SHP77 (cell line): ENCODE measurements around the gene OFD1.

Experiments
- DNase-seq, 2 experiments: peaks; one replicate each; lab custom pipeline; 2025; lab: John Stamatoyannopoulos, UW

The OFD1 gene

DNA sequence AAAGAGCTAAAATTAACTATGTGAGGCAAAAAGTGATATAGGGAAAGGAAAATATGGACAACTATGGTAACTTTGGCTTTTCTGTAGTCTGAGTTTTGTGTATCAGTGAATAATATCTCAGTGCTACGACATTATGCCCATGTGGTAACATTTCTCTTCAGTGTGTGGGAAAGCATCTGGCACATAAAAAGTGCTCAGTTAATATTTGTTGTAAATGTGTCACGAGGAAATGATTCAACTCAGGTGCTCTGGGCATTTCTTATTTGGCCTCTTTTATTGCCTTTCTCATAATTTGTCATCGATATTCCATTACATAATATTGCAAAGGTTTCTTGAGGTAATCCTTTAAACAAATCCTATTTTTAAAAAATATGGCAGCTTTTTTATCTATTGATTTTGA, 17.6 kb downstream of the OFD1 start:
- no peak for DNase-seq

DNA sequence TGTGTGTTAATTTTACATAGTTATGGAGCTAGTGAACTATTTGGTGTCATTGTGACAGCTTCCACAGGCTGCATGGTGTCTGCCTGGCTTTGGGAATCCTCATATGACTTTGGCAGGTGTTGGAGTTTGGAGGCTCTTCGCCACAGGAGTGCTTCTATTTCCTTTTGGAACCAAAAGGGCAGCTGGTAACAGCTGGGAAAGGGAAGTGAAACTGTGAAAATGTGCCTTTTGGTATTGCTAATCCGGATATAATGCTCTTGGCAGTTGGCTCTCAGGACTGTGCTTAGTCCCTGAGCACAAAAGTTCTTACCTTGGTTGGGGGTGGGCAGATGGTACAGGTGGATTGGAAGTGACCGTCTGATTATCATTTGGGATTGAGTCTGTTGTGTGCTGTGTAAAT, 18.1 kb downstream of the OFD1 start:
- no peak for DNase-seq

DNA sequence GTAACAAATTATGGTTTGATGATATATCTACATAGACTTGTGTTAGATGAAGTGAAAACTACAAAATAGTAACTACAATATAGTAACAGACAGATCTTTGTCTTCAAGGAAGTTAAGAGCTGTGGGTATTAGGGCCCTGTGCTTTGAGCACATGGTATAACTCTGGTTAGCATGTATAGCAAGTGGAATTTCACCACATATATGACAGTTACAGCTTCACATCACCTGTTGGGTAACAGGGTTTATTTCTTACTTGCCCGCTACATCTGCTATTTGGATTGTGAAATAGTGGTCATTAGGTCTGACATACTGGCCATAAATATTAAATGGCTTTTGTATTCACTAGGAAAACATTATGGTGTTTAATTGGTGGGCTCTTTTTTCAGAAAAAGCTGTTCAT, 20.2 kb downstream of the OFD1 start:
- DNase-seq = no peak

DNA sequence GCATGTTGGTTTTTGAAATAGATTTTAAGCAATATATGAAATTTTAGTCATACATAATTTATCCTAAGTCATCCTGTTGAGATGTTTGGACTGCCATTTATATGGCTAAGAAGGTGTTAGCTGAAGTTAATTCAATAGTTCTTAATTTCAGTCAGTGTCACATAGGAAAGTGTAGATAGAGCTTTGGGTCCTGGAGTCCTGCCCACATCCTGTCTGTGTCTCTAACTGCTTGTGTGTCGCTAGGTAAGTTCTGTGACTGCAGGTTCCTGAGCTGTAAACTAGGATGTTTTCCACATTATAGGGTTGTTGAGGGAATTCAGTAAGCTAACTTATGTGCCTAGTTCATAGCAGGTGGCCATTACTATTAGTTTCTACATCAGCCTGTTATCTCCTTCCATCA, 20.7 kb downstream of the OFD1 start:
- DNase-seq = no peak

DNA sequence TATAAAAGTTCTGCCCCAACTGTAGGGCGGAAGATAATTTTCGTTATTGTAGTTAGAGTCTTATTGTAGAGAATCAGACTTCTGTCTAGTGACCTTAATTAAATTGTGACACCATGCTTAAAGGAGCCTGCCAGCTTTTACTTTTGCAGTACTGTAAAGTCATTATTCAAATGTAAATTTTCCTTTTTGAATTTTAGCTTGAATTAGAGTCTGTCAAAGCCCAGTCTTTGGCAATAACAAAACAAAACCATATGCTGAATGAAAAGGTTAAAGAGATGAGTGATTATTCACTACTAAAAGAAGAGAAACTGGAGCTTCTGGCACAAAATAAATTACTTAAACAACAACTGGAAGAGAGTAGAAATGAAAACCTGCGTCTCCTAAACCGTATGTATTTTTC, 21.8 kb downstream of the OFD1 start:
- DNase-seq = no peak

DNA sequence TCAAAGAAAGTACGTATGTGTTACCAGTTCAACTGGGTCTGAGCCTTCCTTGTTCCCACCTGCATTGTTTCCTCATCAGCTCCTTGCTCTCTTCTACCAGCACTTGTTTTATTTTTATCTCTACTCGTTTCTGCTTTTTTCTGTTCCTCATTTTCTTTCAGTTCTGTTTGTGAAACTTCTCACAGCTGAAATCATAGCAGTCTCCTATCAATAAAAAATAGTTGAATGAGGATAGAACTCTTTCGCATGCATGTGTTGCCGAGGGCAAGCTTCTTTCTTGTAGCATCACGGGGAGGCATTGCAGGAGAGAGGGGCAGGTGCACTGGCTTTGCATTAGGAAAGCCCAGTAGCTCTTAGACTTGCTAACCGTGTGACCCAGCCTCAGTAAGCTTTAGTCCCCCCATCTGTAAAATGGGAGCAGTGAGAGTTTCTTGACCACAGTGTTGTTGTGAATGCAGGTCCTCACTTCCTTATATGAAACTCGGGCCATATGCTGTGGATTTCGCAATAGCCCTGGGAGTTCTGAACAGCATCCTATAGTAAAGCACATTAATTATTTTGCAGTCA, 24.7 kb downstream of the OFD1 start:
- DNase-seq = no peak

DNA sequence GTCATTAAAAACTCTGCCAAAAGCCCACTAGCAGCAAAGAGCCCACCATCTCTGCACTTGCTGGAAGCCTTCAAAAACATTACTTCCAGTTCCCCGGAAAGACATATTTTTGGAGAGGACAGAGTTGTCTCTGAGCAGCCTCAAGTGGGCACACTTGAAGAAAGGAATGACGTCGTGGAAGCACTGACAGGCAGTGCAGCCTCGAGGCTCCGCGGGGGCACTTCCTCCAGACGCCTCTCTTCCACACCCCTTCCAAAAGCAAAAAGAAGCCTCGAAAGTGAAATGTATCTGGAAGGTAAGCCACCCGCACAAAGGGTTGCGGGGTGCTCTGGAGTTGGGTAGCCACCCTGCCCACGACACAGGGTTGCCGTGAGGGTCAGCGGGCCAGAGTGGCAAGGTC, 25.9 kb downstream of the OFD1 start:
- DNase-seq = no peak

DNA sequence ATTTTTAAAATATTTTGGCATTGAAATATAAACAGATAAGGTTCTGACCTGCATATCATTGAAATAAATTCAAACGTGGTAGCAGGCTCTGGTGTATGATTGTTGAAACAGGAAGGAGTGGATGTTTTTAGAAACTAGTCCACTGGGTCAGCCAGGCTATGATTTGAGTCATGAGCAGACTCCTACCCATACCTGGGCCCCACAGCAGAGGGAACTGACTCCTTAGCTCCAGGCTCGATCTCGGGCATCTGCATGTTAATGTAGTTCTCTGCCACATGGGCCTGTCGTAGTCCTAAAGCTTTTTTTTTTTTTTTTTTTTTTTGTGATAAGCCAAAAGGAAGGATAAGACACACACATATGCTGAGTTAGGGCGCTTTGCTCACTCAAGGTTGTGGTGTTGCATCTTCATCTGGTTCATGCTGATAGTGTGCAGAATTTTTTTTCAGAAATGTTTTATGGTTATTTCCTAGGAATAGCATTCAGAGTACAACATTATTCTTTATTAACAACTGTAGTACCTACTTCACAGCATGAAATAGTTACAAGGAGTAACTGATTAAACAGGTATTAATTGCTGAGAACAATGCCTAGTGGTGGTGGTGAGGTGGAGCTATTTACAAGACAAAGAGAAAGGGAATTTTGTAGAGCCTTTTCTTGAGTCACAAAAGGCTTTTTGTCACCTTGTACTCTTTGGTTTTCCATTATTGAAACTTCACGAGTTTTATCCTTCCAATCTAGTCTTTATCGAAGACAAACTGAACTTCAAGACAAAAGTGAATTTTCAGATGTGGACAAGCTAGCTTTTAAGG, 27.3 kb downstream of the OFD1 start:
- DNase-seq = no peak

DNA sequence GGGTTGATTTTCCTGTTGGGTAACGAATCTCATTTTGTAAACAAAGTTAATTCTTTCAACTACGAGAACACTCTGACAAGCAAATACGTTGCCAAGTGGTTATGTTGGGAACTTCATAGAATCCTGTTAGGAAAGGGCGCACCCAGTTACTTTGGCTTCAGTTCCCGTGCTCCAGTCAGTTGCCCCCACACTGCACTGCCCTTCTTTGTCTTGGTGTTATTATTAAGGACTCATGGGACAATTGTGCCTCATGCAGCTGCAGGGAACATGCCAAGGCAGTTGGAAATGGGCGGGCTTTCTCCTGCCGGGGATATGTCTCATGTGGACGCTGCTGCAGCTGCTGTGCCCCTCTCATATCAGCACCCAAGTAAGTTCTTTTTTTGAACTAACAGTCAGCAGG, 28.9 kb downstream of the OFD1 start:
- no peak for DNase-seq

DNA sequence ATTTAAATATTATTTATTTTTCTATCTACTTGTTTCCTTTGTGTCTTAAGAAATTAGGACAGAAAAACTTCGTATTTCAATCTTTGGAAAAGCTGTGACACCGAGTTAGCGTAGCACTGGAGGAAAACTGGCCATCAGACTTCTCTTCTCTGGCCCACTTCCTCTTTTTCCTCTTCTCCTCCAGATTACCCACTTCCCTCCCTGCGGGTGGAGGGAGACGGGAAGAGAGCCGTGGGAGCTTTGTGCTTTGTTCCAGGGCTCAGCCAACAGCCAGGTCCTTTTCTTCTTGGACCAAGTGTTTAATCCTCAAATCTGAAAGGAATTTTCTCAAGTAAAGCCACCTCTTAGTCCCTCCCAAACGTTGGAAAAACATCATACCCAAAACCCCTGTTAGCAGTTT, 29.7 kb downstream of the OFD1 start:
- DNase-seq = no peak

DNA sequence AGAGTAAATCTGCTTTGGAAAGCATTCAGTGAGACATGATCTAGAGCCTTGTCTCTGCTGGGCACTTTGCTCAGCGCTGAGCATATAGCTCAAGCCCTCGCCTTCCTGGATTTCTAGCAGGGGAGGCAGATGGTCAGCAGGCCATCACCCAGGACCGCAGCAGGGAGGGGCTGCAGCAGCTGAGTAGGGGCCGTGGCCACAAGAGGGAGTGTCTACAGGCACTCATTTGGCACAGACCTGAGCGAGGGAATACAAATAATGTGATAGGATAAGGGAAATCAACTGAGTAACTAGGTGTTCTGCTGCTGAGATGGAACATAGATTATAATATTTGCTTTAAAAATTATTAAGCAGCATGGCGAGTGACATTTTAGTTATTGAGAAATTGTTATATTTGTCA, 30.2 kb downstream of the OFD1 start:
- DNase-seq = no peak

DNA sequence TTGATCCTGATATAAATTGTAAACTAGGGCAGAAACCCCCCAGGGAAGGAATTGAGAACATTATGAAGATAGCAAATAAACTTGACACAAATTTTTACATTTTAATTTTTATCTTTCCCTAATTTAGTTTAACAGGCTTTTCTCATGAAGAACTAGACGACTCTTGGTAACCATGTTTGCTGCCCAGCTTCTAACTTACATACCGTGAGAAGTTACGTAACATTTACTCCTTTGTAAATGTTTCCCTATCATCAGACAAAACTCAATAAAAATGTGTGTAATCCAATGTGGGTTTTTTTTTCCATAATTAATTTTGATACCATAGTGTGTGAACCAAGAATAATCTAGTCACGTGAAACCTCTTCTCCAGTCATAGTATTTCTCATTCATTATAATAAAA, 34.4 kb downstream of the OFD1 start:
- DNase-seq = no peak

DNA sequence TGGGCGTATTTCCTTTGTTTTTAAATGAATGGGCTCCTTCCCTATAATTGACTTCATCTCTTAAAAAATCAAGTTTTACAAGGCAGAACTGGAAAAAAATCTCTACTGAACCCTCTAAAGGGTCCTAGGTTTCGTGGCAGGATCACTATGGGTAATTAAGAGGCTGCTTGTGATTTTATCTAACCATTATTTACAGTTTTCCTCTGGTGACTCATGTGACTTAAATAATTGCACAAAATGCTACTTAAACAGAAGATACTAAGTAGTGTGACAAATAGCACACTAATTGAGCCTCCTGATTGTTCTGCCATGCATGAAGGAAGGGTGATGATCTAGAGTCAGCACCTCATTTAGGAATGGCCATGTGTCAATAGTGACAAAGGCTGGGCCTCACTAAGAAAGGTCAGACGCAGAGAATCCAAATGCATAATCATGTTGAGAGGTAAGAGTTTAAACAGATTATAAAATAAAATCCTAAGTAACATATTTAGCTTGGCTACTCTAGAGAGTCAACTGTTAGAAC, 35.5 kb downstream of the OFD1 start:
- DNase-seq = no peak

DNA sequence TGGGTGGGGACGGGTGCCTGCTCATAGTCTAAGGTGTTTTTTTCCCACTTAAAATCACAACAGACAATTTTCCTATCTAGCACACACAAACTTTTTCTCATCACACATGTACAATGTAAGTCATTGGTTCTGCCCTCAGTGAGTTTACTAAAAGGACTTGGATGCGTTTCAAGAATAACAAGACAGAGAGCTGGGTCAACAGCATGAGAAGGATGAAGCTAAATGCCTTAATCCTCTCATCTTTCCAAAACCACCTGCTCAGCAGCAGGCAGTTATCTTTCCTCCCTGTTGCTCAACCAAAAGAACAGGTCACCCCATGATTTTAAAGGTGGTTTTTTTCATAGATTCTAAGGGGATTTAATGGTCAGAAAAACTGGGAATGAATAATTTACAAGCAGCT, 40.1 kb downstream of the OFD1 start:
- peak; percentile 33 for DNase-seq

DNA sequence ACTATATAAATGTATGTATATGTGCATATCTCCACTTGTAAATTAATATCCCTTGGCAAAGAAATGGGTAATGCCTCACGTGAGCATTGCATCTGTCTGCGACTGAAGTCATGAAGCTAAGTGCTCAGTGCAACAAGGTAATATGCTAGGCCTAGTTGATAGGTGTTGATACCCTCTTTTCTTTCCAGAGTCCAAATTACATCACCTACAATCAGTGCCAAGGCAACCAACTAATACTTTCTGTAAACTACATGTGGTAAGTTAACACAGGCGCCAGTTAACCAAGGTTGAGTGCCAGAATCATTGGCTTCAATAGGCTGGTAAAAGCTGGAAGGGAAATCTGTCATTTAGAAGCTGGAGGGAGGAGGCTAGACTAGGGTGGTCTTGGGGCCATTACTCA, 41.3 kb downstream of the OFD1 start:
- DNase-seq = no peak

DNA sequence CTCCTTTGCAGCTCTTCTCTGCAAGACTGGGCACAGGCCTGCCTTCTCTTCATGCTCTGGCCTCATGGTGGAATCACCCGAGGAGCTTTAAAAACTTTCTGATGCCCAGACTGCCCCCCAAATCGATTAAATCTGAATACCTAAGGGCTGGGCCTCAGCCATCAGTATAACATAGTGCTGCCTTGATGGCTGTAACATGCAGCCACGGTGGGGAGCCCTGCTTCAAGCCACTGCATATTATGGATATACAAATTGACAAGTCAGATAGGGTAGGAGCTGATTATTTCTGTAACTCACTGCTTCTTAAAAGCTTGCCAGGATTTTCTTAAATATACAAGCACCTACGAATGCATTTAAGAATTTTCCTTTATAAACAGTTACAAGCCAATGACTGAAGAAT, 41.8 kb downstream of the OFD1 start:
- no peak for DNase-seq

DNA sequence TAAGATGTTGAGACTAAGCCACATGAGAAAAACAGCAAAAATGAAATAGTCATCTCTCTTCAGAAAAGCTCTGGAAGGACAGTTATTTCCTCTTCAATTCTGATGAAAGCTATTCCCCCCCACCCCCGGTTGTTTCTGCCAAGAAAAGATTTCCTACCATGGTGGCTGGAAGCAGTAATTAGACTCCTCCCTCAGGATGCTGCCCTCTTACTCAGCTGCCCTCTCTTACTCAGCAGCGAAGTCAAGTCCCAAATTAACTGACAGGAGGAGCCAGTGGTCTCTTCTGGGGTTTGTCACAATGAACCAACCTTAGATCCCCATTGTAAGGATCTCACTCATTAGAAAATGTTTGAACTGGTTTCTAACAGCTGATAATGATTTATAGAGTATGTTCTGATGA, 44.4 kb downstream of the OFD1 start:
- DNase-seq = no peak

DNA sequence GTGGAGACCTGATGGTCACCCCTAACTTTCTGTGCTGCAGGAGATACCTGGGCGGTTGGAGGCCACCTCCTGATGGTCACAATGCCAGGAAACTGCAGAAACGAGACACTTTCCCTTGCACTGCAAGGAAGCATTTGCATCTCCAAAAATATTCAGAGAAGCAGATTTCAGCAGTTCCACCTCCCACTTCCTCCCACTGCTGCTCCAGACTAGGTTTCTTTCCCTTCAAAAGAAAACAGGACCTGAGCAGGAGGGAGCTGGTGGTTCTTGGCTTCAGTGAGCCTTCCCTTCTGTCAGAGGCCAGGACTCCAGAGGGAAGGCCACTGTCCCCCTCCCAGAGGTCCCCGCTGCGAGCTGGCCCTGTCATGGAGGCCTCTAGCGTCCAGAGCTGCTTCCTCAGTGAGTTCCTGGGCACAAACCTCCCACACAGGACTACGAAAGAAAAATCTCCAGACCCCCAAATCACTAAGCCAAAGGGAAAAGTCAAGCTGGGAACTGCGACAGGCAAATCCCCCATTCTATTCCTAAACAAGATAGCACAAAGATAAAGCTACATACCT, 46.4 kb downstream of the OFD1 start:
- DNase-seq = no peak

DNA sequence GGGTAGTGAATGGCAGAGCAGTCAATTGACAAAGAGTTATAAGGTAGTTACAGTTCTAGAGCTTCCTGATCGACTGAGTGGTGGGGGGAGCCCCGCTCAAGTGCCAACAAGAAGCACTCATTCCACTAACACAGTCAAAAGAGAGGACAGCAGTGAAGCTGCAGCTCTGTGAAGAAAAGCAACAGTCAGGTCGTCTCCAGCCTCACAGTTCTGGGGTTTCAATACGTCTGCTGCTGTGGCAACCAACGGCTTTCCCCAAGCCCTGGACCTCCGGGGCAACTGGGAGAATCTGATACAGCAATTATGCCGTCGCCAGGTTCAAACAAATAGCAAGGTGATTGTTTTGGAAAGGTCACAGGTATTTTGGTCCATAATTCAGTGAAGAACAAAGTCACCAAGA, 51.5 kb downstream of the OFD1 start:
- no peak for DNase-seq

DNA sequence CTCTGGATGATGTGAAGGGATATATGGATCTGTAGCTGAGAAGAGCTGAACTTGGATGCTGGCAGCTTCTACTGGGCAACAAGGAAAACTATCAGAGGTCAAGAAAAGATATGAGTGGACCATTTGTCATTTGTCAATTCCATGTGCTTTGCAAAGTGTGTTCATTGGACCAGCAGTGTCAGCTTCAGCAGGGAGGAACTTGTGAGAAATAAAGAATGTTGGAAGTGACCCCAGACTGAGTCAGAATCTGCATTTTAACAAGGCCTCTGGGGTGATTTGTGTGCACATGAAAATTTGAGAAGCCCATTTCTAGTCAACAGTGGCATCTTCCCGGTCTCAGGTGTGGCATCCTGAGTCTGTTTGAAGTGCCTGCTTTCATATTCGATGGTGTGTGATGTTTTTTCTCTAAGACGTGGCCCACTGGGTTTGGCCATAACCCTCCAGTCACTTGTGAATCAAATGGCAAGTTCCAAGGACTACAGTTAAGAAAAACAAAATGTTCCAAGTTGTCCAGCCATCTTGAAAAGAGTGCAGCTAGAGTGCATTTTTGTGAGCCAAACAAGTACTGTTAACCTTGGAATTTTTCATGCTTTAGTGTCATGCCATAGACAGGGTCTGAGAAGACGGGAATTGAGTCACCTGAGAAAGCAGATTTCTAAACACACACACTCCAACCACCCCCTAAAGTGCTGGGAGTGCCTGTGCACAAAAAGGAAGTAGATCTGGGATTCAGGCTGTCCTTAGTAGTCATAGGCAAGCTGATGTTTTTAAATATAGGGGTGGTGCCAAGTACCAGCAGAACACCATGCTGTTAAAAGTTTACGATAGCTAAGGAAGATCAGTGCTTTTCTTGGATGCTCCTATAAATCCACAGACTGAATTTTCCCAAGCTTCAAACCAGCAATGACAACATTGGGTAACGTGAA, 55.9 kb downstream of the OFD1 start:
- no peak for DNase-seq

DNA sequence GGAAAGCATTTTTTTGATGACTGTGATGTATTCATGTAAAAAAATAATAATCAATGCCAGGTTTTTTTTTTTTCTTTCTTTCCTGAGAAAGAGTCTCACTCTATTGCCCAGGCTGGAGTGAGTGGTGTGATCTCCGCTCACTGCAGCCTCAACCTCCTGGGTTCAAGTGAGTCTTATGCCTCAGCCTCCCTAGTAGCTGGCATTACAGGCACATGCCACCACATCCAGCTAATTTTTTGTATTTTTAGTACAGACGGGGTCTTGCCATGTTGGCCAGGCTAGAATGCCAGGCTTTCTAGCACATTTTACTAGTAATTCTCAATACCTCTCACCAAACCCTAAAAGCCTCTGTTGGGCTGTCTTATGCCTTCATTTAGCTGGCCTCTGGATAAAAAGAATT, 56.6 kb downstream of the OFD1 start:
- no peak for DNase-seq

DNA sequence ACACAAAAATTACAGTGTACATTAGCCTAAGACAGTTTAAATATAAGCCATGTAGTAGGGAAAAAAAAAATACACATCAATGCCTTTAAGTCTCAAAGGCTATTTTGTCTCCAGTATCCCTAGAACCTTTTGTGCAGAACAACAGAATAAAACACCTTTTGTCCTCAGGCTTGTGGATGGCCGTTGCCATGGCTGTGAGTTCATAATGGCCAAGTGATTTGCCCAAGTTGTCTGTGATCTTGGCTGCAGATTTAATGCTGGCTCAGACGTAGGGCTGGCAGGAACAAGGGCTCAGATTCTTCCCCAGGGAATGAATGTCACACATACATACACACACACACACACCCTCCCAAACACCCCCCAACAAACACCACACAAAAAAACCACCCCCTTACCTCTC, 57.0 kb downstream of the OFD1 start:
- no peak for DNase-seq

DNA sequence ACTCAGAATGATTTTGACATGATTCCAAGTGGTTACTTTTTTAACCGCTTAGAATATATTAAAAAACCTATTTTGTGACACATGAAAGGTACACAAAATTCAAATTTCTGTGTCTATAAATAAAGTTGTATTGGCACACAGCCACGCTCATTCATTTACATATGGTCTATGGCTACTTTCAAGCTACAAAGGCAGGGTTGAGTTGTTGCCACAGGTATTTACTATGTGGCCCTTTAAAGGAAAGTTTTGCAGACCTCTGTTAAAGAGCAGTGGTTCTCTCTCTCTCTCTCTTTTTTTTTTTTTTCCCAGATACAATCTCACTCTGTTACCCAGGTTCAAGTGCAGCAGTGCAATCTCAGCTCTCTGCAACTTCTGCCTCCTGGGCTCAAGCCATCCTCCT, 59.3 kb downstream of the OFD1 start:
- no peak for DNase-seq
